ACC112 (cell line): Measurements from ENCODE around the gene LRPPRC.

Source experiments
- H2AFZ ChIP-seq: fragments of 200-600 bp; sonication (generic); one replicate; pipeline ENCODE4 v1.6.0; 2017; ENCODE audit warnings: antibody characterized with exemption, low read length; ENCODE audit not compliant: unreplicated experiment
- H3K27ac ChIP-seq: fragments of 200-600 bp; sonication (generic); 2 replicates; pipeline ENCODE4 v1.5.1; 2014; ENCODE audit warnings: low read depth, mild to moderate bottlenecking, antibody characterized with exemption, low read length, moderate library complexity
- H3K27me3 ChIP-seq: fragments of 200-600 bp; sonication (generic); 2 replicates; pipeline ENCODE4 v1.6.1; 2014; ENCODE audit warnings: mild to moderate bottlenecking, antibody characterized with exemption, low read length, moderate library complexity, mixed read lengths; ENCODE audit not compliant: insufficient read depth
- H3K36me3 ChIP-seq: fragments of 200-600 bp; sonication (generic); 2 replicates; pipeline ENCODE4 v1.6.1; 2016; ENCODE audit warnings: mild to moderate bottlenecking, antibody characterized with exemption, low read length, moderate library complexity, mixed read lengths; ENCODE audit not compliant: insufficient read depth
- H3K4me1 ChIP-seq: fragments of 200-600 bp; sonication (generic); one replicate; pipeline ENCODE4 v1.6.1; 2016; ENCODE audit warnings: low read length, mixed read lengths; ENCODE audit not compliant: insufficient read depth, unreplicated experiment, control insufficient read depth
- H3K4me3 ChIP-seq: fragments of 200-600 bp; sonication (generic); 2 replicates; pipeline ENCODE4 v1.5.1; 2014; ENCODE audit warnings: mild to moderate bottlenecking, low read depth, low read length
- H3K79me2 ChIP-seq: fragments of 200-600 bp; sonication (generic); one replicate; pipeline ENCODE4 v1.6.0; 2016; ENCODE audit warnings: low read length; ENCODE audit not compliant: control insufficient read depth, unreplicated experiment, insufficient read depth

The LRPPRC gene

GRCh38 chr2:43943323-43943722 lies 52.5 kb downstream of the LRPPRC start:
- Histone ChIP-seq H3K79me2 (peaks cover 6% of the 10 kb centered on the region), H3K4me3 (no peak overlapping the region), H3K27ac (no peak overlapping the region), H2AFZ (no peak overlapping the region), H3K36me3 (peaks cover 40% of the 10 kb centered on the region), H3K27me3 (no peaks in the 10 kb centered on the region), H3K4me1 (no peaks in the 10 kb centered on the region)

GRCh38 chr2:43942881-43943280 lies 52.9 kb downstream of the LRPPRC start:
- no peaks in the 10 kb centered on the region for H3K4me1 ChIP-seq
- H3K79me2 ChIP-seq = peaks cover 6% of the 10 kb centered on the region
- H3K4me3 ChIP-seq = no peak overlapping the region
- H3K27me3 ChIP-seq = no peaks in the 10 kb centered on the region
- no peak overlapping the region for H3K27ac ChIP-seq
- H2AFZ ChIP-seq = no peak overlapping the region
- H3K36me3 ChIP-seq = peaks cover 40% of the 10 kb centered on the region

- H3K27me3 ChIP-seq = no peaks in the 10 kb centered on the region
- no peak overlapping the region for H2AFZ ChIP-seq
- no peaks in the 10 kb centered on the region for H3K4me1 ChIP-seq
- H3K27ac ChIP-seq = no peak overlapping the region
- peaks cover 11% of the 10 kb centered on the region for H3K79me2 ChIP-seq
- no peak overlapping the region for H3K4me3 ChIP-seq
- peaks cover 41% of the 10 kb centered on the region for H3K36me3 ChIP-seq
Observed at GRCh38 chr2:43941966-43942365, 53.8 kb downstream of the LRPPRC start.

- H2AFZ ChIP-seq = no peak overlapping the region
- peaks cover 35% of the 10 kb centered on the region for H3K36me3 ChIP-seq
- no peaks in the 10 kb centered on the region for H3K27me3 ChIP-seq
- H3K79me2 ChIP-seq = peaks cover 11% of the 10 kb centered on the region
- H3K4me1 ChIP-seq = no peaks in the 10 kb centered on the region
- H3K4me3 ChIP-seq = no peak overlapping the region
- H3K27ac ChIP-seq = no peak overlapping the region
Observed at GRCh38 chr2:43941359-43941758, 54.4 kb downstream of the LRPPRC start.

GRCh38 chr2:43939695-43940256 lies 56.0 kb downstream of the LRPPRC start:
- no peaks in the 10 kb centered on the region for H3K4me1 ChIP-seq
- H2AFZ ChIP-seq = no peak overlapping the region
- no peak overlapping the region for H3K4me3 ChIP-seq
- H3K27ac ChIP-seq = no peak overlapping the region
- no peaks in the 10 kb centered on the region for H3K27me3 ChIP-seq
- H3K79me2 ChIP-seq = peaks cover 11% of the 10 kb centered on the region
- H3K36me3 ChIP-seq = peaks cover 26% of the 10 kb centered on the region

GRCh38 chr2:43937269-43937820 lies 58.4 kb downstream of the LRPPRC start:
- Histone ChIP-seq H3K36me3 (peaks cover 29% of the 10 kb centered on the region), H3K4me1 (no peaks in the 10 kb centered on the region), H3K27me3 (no peaks in the 10 kb centered on the region), H3K27ac (no peak overlapping the region), H3K79me2 (peaks cover 11% of the 10 kb centered on the region), H3K4me3 (no peak overlapping the region), H2AFZ (no peak overlapping the region)

GRCh38 chr2:43934567-43934966 lies 61.2 kb downstream of the LRPPRC start:
- Histone ChIP-seq H3K79me2 (peaks cover 6% of the 10 kb centered on the region), H2AFZ (no peak overlapping the region), H3K27me3 (no peaks in the 10 kb centered on the region), H3K36me3 (peaks cover 35% of the 10 kb centered on the region), H3K27ac (no peak overlapping the region), H3K4me1 (no peaks in the 10 kb centered on the region), H3K4me3 (no peak overlapping the region)

- H3K4me3 ChIP-seq = no peak overlapping the region
- H3K79me2 ChIP-seq = no peaks in the 10 kb centered on the region
Observed at GRCh38 chr2:43931293-43931692, 64.5 kb downstream of the LRPPRC start.

GRCh38 chr2:43927442-43927841 lies 68.3 kb downstream of the LRPPRC start:
- Histone ChIP-seq H3K27ac (no peak overlapping the region), H3K4me1 (no peaks in the 10 kb centered on the region), H3K79me2 (no peaks in the 10 kb centered on the region), H3K27me3 (no peaks in the 10 kb centered on the region), H3K36me3 (peaks cover 22% of the 10 kb centered on the region), H2AFZ (no peak overlapping the region), H3K4me3 (no peak overlapping the region)

More at GRCh38 chr2:43931293-43931692, 64.5 kb downstream of the LRPPRC start:
- H3K27ac ChIP-seq = no peak overlapping the region
- H3K4me1 ChIP-seq = no peaks in the 10 kb centered on the region
- H3K27me3 ChIP-seq = no peaks in the 10 kb centered on the region
- H3K36me3 ChIP-seq = peaks cover 34% of the 10 kb centered on the region
- no peak overlapping the region for H2AFZ ChIP-seq

- Histone ChIP-seq H3K79me2 (no peaks in the 10 kb centered on the region), H3K27ac (no peak overlapping the region), H3K36me3 (peaks cover 15% of the 10 kb centered on the region), H3K27me3 (no peaks in the 10 kb centered on the region), H3K4me3 (no peak overlapping the region), H3K4me1 (no peaks in the 10 kb centered on the region), H2AFZ (no peak overlapping the region)
Observed at GRCh38 chr2:43925431-43925830, 70.4 kb downstream of the LRPPRC start.

GRCh38 chr2:43924463-43924862 lies 71.3 kb downstream of the LRPPRC start:
- no peaks in the 10 kb centered on the region for H3K4me1 ChIP-seq
- peaks cover 11% of the 10 kb centered on the region for H3K36me3 ChIP-seq
- H3K27ac ChIP-seq = no peak overlapping the region
- H2AFZ ChIP-seq = no peak overlapping the region
- H3K79me2 ChIP-seq = no peaks in the 10 kb centered on the region
- H3K4me3 ChIP-seq = no peak overlapping the region
- no peaks in the 10 kb centered on the region for H3K27me3 ChIP-seq
